ENCODE data around the gene KIAA0825.

The KIAA0825 gene

GRCh38 chr5:94240993-94241651 is 377.3 kb downstream of the KIAA0825 start:
- DNase-seq (ENCODE audit: extremely low read depth, low read depth): no peak
- TF ChIP-seq CTCF (IDR thresholded peaks at IDR 0.05; ENCODE audit: low read depth, low read length, missing control alignments): no peak

GRCh38 chr5:94240596-94240992 is 377.8 kb downstream of the KIAA0825 start:
- DNase-seq (ENCODE audit: extremely low read depth, low read depth): no peak
- H3K4me3 ChIP-seq (replicated peaks; ENCODE audit: low read depth, low read length): no peak overlapping the region
- no peak for TF ChIP-seq CTCF (IDR thresholded peaks at IDR 0.05; ENCODE audit: low read depth, low read length, missing control alignments)

More at GRCh38 chr5:94240993-94241651, 377.3 kb downstream of the KIAA0825 start:
- H3K4me3 ChIP-seq (replicated peaks; ENCODE audit: low read depth, low read length): no peak overlapping the region

- no peak for TF ChIP-seq CTCF (IDR thresholded peaks at IDR 0.05; ENCODE audit: low read depth, low read length, missing control alignments)
- no peak overlapping the region for H3K4me3 ChIP-seq (replicated peaks; ENCODE audit: low read depth, low read length)
- no peak for DNase-seq (ENCODE audit: extremely low read depth, low read depth)
Measured at GRCh38 chr5:94240134-94240533, 378.3 kb downstream of the KIAA0825 start.

GRCh38 chr5:94239266-94239665 is 379.1 kb downstream of the KIAA0825 start:
- H3K4me3 ChIP-seq (replicated peaks; ENCODE audit: low read depth, low read length): no peak overlapping the region
- no peak for TF ChIP-seq CTCF (IDR thresholded peaks at IDR 0.05; ENCODE audit: low read depth, low read length, missing control alignments)
- DNase-seq (ENCODE audit: extremely low read depth, low read depth): no peak

GRCh38 chr5:94234987-94235386 is 383.4 kb downstream of the KIAA0825 start:
- no peak for TF ChIP-seq CTCF (IDR thresholded peaks at IDR 0.05; ENCODE audit: low read depth, low read length, missing control alignments)
- H3K4me3 ChIP-seq (replicated peaks; ENCODE audit: low read depth, low read length): no peak overlapping the region
- DNase-seq (ENCODE audit: extremely low read depth, low read depth): no peak

- DNase-seq (ENCODE audit: extremely low read depth, low read depth): no peak
- H3K4me3 ChIP-seq (replicated peaks; ENCODE audit: low read depth, low read length): no peak overlapping the region
- TF ChIP-seq CTCF (IDR thresholded peaks at IDR 0.05; ENCODE audit: low read depth, low read length, missing control alignments): no peak
Measured at GRCh38 chr5:94228791-94229190, 389.6 kb downstream of the KIAA0825 start.

GRCh38 chr5:94223235-94223634 is 395.2 kb downstream of the KIAA0825 start:
- DNase-seq (ENCODE audit: extremely low read depth, low read depth): no peak
- H3K4me3 ChIP-seq (replicated peaks; ENCODE audit: low read depth, low read length): no peak overlapping the region
- TF ChIP-seq CTCF (IDR thresholded peaks at IDR 0.05; ENCODE audit: low read depth, low read length, missing control alignments): no peak
